ENCODE results near the gene SLC10A1.

SLC10A1 gene

GRCh38 chr14:69796797-69797500 is at the start of gene SLC10A1:
Gene SLC10A1, minus strand, starts transcription at chr14:69797241. Its CDS starts 86 bp downstream, at chr14:69797155.
- no peak within 1 kb of the TSS for H3K4me3 ChIP-seq (ENCODE audit: low read length)
- H3K9me3 ChIP-seq (ENCODE audit: low read length) = no peaks in the 10 kb centered on the region
- H2AFZ ChIP-seq (ENCODE audit: low read depth, low read length) = no peak within 1 kb of the TSS
- no peaks in the 10 kb centered on the region for H3K27me3 ChIP-seq (ENCODE audit: insufficient read depth, low read length)
- no peaks in the 10 kb centered on the region for H3K4me1 ChIP-seq (ENCODE audit: insufficient read depth, low read length)
- H3K36me3 ChIP-seq (ENCODE audit: insufficient read depth, low read length) = no peaks in the 10 kb centered on the region

DNA sequence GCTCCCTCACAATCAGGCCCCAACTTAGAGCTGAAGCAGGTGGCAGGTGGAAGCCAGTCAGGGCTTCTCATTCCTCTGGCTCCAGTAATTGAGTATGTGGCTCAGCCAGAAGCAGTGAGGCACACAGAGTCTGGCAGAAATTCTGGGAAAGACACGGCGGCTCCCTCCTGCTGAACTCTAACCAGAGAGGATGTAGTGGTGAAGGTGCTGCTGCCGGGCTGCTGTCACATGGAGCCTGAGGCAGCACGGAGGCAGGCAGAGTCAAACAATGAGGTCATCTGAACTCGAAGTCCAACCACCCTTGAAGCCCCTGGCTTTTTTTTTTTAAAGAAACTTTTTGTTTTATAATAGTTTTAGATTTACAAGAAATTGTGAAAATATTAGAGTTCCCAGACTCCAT is 48.7 kb upstream of the SLC10A1 start:
- Histone ChIP-seq H3K9me3 (ENCODE audit: low read length) (no peaks in the 10 kb centered on the region), H2AFZ (ENCODE audit: low read depth, low read length) (no peak overlapping the region), H3K27me3 (ENCODE audit: insufficient read depth, low read length) (no peaks in the 10 kb centered on the region), H3K4me1 (ENCODE audit: insufficient read depth, low read length) (peaks cover 42% of the 10 kb centered on the region), H3K4me3 (ENCODE audit: low read length) (no peak overlapping the region), H3K36me3 (ENCODE audit: insufficient read depth, low read length) (no peaks in the 10 kb centered on the region)

DNA sequence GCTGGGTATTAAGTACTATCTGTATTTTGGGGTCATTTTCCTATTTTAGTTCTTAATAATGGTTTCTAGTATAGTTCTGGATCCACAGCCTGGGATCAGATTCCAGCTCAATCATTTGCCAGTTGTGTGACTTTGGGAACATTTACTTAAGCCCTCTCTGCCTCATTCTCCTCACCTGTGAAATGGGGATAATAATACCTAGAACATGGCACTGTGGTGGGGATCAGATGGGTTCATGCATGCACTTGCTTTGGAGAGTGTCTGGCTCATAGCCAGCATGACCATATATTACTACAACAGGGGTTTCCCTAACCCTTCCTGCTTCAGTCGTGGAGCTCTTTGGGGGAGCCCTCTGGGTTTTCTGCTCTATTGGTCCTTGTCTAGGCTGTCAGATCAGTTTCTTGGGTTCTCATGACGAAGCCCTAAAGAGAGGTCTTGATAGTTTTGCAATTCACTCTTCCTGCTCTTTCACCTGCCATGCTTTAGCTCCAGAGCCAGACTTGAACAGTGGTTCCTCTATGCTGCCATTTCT is 48.1 kb upstream of the SLC10A1 start:
- H3K4me3 ChIP-seq (ENCODE audit: low read length) = no peak overlapping the region
- no peaks in the 10 kb centered on the region for H3K9me3 ChIP-seq (ENCODE audit: low read length)
- H3K36me3 ChIP-seq (ENCODE audit: insufficient read depth, low read length) = no peaks in the 10 kb centered on the region
- peaks cover 38% of the 10 kb centered on the region for H3K4me1 ChIP-seq (ENCODE audit: insufficient read depth, low read length)
- no peaks in the 10 kb centered on the region for H3K27me3 ChIP-seq (ENCODE audit: insufficient read depth, low read length)
- no peak overlapping the region for H2AFZ ChIP-seq (ENCODE audit: low read depth, low read length)

DNA sequence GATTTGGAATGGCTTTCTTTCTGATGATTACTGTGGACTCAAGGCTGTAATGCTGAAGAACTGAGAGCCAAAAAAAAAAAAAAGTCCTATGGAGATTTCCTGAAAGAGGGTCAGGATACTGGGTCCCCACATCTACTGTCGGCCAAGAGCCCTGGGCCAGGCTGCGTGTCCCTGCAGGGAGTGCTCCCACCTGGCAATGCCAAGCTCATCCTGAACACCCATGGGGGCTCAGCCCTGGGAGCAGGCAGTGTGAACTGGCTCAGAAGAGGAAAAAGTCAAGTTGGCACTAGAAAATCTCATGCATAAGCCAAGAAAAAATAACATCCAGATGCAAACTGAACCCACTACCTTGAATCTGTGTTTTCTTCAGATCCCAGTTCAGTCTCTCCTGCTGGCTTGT is 47.1 kb upstream of the SLC10A1 start:
- H3K4me3 ChIP-seq (ENCODE audit: low read length) = no peak overlapping the region
- no peaks in the 10 kb centered on the region for H3K36me3 ChIP-seq (ENCODE audit: insufficient read depth, low read length)
- H3K27me3 ChIP-seq (ENCODE audit: insufficient read depth, low read length) = no peaks in the 10 kb centered on the region
- H2AFZ ChIP-seq (ENCODE audit: low read depth, low read length) = no peak overlapping the region
- no peaks in the 10 kb centered on the region for H3K9me3 ChIP-seq (ENCODE audit: low read length)
- peaks cover 35% of the 10 kb centered on the region for H3K4me1 ChIP-seq (ENCODE audit: insufficient read depth, low read length)

DNA sequence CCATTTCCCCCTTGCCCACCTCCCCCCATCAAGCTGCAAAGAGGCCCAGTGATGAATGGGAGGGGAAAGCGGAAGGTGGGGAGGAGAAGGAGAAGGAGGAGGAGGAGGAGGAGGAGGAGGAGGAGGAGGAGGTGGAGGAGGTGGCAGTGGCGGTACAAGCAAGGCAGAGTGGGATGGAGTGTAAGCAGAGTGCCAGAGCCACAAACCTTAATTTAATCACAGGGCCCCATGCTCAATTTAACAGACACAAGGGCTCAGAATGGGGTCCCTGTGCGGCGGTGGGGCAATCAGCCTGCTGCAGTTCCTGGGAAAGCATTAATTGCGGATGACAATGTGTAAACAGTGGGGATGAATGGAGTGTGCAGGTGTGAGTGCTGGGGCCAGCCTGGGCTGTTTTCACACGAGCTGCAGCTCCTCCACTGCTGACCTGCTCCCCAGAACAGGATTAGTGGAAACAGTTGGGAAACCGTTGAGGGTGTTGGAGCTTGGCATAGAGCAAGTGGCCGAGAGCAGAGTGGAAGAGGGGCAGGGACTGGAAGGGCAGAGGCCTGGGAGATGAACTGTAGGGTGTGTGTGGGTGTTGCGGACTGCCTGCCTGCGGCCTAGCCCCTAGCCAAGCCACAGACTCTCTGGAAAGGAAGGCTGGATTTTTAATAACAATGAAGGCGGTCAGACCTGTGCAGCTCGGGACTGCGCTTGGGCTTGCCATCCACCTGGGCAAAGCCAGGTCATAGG is 45.8 kb upstream of the SLC10A1 start:
- no peak overlapping the region for H3K4me3 ChIP-seq (ENCODE audit: low read length)
- peaks cover 31% of the 10 kb centered on the region for H3K4me1 ChIP-seq (ENCODE audit: insufficient read depth, low read length)
- H3K36me3 ChIP-seq (ENCODE audit: insufficient read depth, low read length) = no peaks in the 10 kb centered on the region
- no peaks in the 10 kb centered on the region for H3K9me3 ChIP-seq (ENCODE audit: low read length)
- no peaks in the 10 kb centered on the region for H3K27me3 ChIP-seq (ENCODE audit: insufficient read depth, low read length)
- H2AFZ ChIP-seq (ENCODE audit: low read depth, low read length) = no peak overlapping the region

DNA sequence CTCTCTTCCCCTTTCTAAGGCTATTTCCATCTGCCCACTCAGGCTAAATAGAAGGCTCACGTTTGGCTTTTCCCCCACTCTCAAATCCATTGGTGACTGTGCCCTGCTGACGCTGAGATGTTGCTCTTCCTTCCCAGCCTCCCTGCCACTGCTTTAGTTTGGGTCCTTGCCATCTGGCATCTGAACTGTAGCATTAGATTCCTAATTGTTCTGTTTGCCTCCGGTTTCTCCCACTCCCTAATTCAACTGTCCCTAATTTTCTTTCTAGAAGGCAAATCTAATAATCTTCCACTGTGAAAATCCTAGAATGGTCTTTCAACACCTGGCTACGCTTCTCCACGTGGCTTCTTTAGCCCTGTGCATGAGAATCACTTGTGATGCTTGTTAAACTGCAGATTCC is 44.6 kb upstream of the SLC10A1 start:
- Histone ChIP-seq H3K4me1 (ENCODE audit: insufficient read depth, low read length) (peaks cover 31% of the 10 kb centered on the region), H3K36me3 (ENCODE audit: insufficient read depth, low read length) (no peaks in the 10 kb centered on the region), H3K4me3 (ENCODE audit: low read length) (no peak overlapping the region), H3K9me3 (ENCODE audit: low read length) (no peaks in the 10 kb centered on the region), H2AFZ (ENCODE audit: low read depth, low read length) (no peak overlapping the region), H3K27me3 (ENCODE audit: insufficient read depth, low read length) (no peaks in the 10 kb centered on the region)

GRCh38 chr14:69839661-69840060 is 42.6 kb upstream of the SLC10A1 start:
- Histone ChIP-seq H3K27me3 (ENCODE audit: insufficient read depth, low read length) (no peaks in the 10 kb centered on the region), H3K9me3 (ENCODE audit: low read length) (no peaks in the 10 kb centered on the region), H3K4me1 (ENCODE audit: insufficient read depth, low read length) (peaks cover 31% of the 10 kb centered on the region), H2AFZ (ENCODE audit: low read depth, low read length) (no peak overlapping the region), H3K4me3 (ENCODE audit: low read length) (no peak overlapping the region), H3K36me3 (ENCODE audit: insufficient read depth, low read length) (no peaks in the 10 kb centered on the region)

GRCh38 chr14:69838881-69839416 is 41.9 kb upstream of the SLC10A1 start:
- H3K4me3 ChIP-seq (ENCODE audit: low read length) = no peak overlapping the region
- H3K36me3 ChIP-seq (ENCODE audit: insufficient read depth, low read length) = no peaks in the 10 kb centered on the region
- no peaks in the 10 kb centered on the region for H3K9me3 ChIP-seq (ENCODE audit: low read length)
- H3K4me1 ChIP-seq (ENCODE audit: insufficient read depth, low read length) = peaks cover 31% of the 10 kb centered on the region
- no peak overlapping the region for H2AFZ ChIP-seq (ENCODE audit: low read depth, low read length)
- no peaks in the 10 kb centered on the region for H3K27me3 ChIP-seq (ENCODE audit: insufficient read depth, low read length)

DNA sequence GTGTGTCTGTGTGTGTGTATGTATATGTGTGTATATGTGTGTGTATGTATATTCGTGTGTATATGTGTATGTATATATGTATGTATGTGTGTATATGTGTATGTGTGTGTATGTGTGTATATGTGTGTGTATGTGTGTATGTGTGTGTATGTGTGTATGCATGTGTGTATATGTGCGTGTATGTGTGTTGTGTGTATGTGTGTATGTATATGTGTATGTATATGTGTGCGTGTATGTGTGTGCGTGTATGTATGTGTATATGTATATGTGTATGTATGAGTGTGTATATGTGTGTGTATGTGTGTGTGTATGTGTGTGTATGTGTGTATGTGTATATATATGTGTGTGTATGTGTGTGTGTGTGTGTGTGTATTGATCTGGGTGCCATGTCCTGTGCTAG is 31.8 kb upstream of the SLC10A1 start:
- Histone ChIP-seq H3K36me3 (ENCODE audit: insufficient read depth, low read length) (no peaks in the 10 kb centered on the region), H2AFZ (ENCODE audit: low read depth, low read length) (no peak overlapping the region), H3K9me3 (ENCODE audit: low read length) (peaks cover 2% of the 10 kb centered on the region), H3K27me3 (ENCODE audit: insufficient read depth, low read length) (no peaks in the 10 kb centered on the region), H3K4me3 (ENCODE audit: low read length) (no peak overlapping the region), H3K4me1 (ENCODE audit: insufficient read depth, low read length) (no peaks in the 10 kb centered on the region)

GRCh38 chr14:69828354-69828753 is 31.3 kb upstream of the SLC10A1 start:
- Histone ChIP-seq H3K27me3 (ENCODE audit: insufficient read depth, low read length) (no peaks in the 10 kb centered on the region), H2AFZ (ENCODE audit: low read depth, low read length) (no peak overlapping the region), H3K4me3 (ENCODE audit: low read length) (no peak overlapping the region), H3K4me1 (ENCODE audit: insufficient read depth, low read length) (no peaks in the 10 kb centered on the region), H3K9me3 (ENCODE audit: low read length) (peaks cover 2% of the 10 kb centered on the region), H3K36me3 (ENCODE audit: insufficient read depth, low read length) (no peaks in the 10 kb centered on the region)

- H3K27me3 ChIP-seq (ENCODE audit: insufficient read depth, low read length) = no peaks in the 10 kb centered on the region
- no peak overlapping the region for H3K4me3 ChIP-seq (ENCODE audit: low read length)
- peaks cover 2% of the 10 kb centered on the region for H3K9me3 ChIP-seq (ENCODE audit: low read length)
- H3K4me1 ChIP-seq (ENCODE audit: insufficient read depth, low read length) = no peaks in the 10 kb centered on the region
- no peak overlapping the region for H2AFZ ChIP-seq (ENCODE audit: low read depth, low read length)
- no peaks in the 10 kb centered on the region for H3K36me3 ChIP-seq (ENCODE audit: insufficient read depth, low read length)
Observed at GRCh38 chr14:69827560-69827959, 30.5 kb upstream of the SLC10A1 start.

DNA sequence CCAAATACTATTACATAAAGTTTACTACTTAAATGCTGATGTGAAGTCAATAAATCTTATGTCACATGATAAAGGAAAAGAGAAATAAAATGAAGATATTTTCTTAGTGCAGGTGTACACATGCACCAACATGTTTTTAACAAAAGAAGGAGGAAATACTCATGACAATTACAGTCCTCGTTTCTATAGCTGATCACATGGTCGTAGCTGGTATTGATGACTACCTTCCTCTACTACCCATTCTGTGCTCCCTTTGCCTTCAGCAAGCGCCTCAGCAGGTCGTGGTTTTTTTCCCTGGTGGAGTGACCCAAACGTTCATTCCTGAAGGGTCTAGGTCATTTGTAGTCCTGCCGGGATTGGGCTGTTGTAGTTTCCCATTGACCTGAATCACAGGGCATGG is 25.4 kb upstream of the SLC10A1 start:
- Histone ChIP-seq H3K4me1 (ENCODE audit: insufficient read depth, low read length) (peaks cover 2% of the 10 kb centered on the region), H3K36me3 (ENCODE audit: insufficient read depth, low read length) (no peaks in the 10 kb centered on the region), H3K4me3 (ENCODE audit: low read length) (no peak overlapping the region), H2AFZ (ENCODE audit: low read depth, low read length) (no peak overlapping the region), H3K9me3 (ENCODE audit: low read length) (peaks cover 2% of the 10 kb centered on the region), H3K27me3 (ENCODE audit: insufficient read depth, low read length) (no peaks in the 10 kb centered on the region)

DNA sequence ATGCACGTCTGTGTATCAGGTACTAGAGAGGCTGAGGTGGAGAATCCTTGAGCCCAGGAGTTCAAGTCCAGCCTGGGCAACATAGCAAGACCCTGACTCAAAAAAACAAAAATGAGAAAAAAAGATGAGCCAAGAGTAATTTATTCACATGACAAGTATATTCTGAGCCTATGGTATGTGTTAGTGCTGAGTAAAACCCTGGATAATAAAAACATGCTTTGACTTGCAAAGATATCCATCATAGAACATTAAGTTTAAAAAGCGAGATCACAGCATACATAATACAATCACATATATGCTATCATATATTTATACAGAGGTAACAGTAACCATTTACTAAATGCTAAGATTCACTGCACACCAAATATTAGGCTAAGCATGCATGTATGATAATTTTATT is 23.9 kb upstream of the SLC10A1 start:
- H3K9me3 ChIP-seq (ENCODE audit: low read length) = peaks cover 2% of the 10 kb centered on the region
- peaks cover 2% of the 10 kb centered on the region for H3K4me1 ChIP-seq (ENCODE audit: insufficient read depth, low read length)
- H3K4me3 ChIP-seq (ENCODE audit: low read length) = no peak overlapping the region
- no peaks in the 10 kb centered on the region for H3K36me3 ChIP-seq (ENCODE audit: insufficient read depth, low read length)
- no peak overlapping the region for H2AFZ ChIP-seq (ENCODE audit: low read depth, low read length)
- H3K27me3 ChIP-seq (ENCODE audit: insufficient read depth, low read length) = no peaks in the 10 kb centered on the region

Measured in neuron (in vitro differentiated cells).